ENCODE data around the gene DMC1. TPM values are rescaled to one million over a fixed set of nuclear protein-coding genes. Genes with fewer than 3 reads are reported as not detected.
A peak's percentile ranks its signal among the peaks of the same experiment; 100 is the strongest.

Gene DMC1
- total RNA-seq, 3 donors from 2014 or later, result 1.6 to 3.3 (median 2.9) TPM

- TF ChIP-seq CTCF (IDR thresholded peaks at IDR 0.05), result no peak
- no peak for TF ChIP-seq POLR2AphosphoS5 (IDR thresholded peaks at IDR 0.05)
- no peak for TF ChIP-seq POLR2A (IDR thresholded peaks at IDR 0.05)
- DNase-seq (ENCODE audit: low spot score in 2 of 2), result no peak
- Histone ChIP-seq H3K4me3 (peak overlapping the region in 2 of 3 donors; percentile 1 to 94), H3K4me1 (peaks cover 6% of the 10 kb centered on the region in 2 donors), H3K27ac (peak overlapping the region in 1 of 2 donors; percentile 100), H3K36me3 (peaks cover 8% of the 10 kb centered on the region), H3K27me3 (no peaks in the 10 kb centered on the region), H3K9me3 (no peaks in the 10 kb centered on the region)
- intact Hi-C loops (cut with DNase I; ENCODE audit: low total_unique reads), result no loop called here
These were observed 67.9 kb downstream of the DMC1 start for GRCh38 chr22:38501797-38502672.

GRCh38 chr22:38497869-38498268 is 72.1 kb downstream of the DMC1 start:
- Histone ChIP-seq H3K4me1 (peaks cover 0 to 3% of the 10 kb centered on the region in 2 donors), H3K27me3 (no peaks in the 10 kb centered on the region), H3K4me3 (no peak overlapping the region), H3K27ac (no peak overlapping the region), H3K36me3 (peaks cover 21% of the 10 kb centered on the region), H3K9me3 (no peaks in the 10 kb centered on the region)
- intact Hi-C loops (cut with DNase I; ENCODE audit: low total_unique reads), result no loop called here
- TF ChIP-seq POLR2AphosphoS5 (IDR thresholded peaks at IDR 0.05), result no peak
- TF ChIP-seq POLR2A (IDR thresholded peaks at IDR 0.05), result no peak
- TF ChIP-seq CTCF (IDR thresholded peaks at IDR 0.05), result no peak
- no peak for DNase-seq (ENCODE audit: low spot score in 2 of 2)

- TF ChIP-seq CTCF (IDR thresholded peaks at IDR 0.05), result no peak
- TF ChIP-seq POLR2AphosphoS5 (IDR thresholded peaks at IDR 0.05), result no peak
- no peak for TF ChIP-seq POLR2A (IDR thresholded peaks at IDR 0.05)
- no peak overlapping the region for H3K27ac ChIP-seq
- peaks cover 25% of the 10 kb centered on the region for H3K36me3 ChIP-seq
- H3K27me3 ChIP-seq, result no peaks in the 10 kb centered on the region
- DNase-seq (ENCODE audit: low spot score in 2 of 2), result no peak
- H3K4me3 ChIP-seq, result no peak overlapping the region
- no peaks in the 10 kb centered on the region for H3K9me3 ChIP-seq
- intact Hi-C loops (cut with DNase I; ENCODE audit: low total_unique reads), result no loop called here
- no peaks in the 10 kb centered on the region for H3K4me1 ChIP-seq
These were observed 75.0 kb downstream of the DMC1 start for GRCh38 chr22:38494939-38495338.

GRCh38 chr22:38494498-38494897 is 75.5 kb downstream of the DMC1 start:
- H3K27ac ChIP-seq, result no peak overlapping the region
- peaks cover 25% of the 10 kb centered on the region for H3K36me3 ChIP-seq
- no peaks in the 10 kb centered on the region for H3K27me3 ChIP-seq
- no peaks in the 10 kb centered on the region for H3K4me1 ChIP-seq
- no peaks in the 10 kb centered on the region for H3K9me3 ChIP-seq
- intact Hi-C loops (cut with DNase I; ENCODE audit: low total_unique reads), result no loop called here
- no peak for TF ChIP-seq CTCF (IDR thresholded peaks at IDR 0.05)
- no peak overlapping the region for H3K4me3 ChIP-seq
- no peak for DNase-seq (ENCODE audit: low spot score in 2 of 2)

- no peaks in the 10 kb centered on the region for H3K4me1 ChIP-seq
- H3K9me3 ChIP-seq, result no peaks in the 10 kb centered on the region
- H3K27ac ChIP-seq, result no peak overlapping the region
- H3K36me3 ChIP-seq, result peaks cover 17% of the 10 kb centered on the region
- no peak for DNase-seq (ENCODE audit: low spot score in 2 of 2)
- no peak overlapping the region for H3K4me3 ChIP-seq
- no peaks in the 10 kb centered on the region for H3K27me3 ChIP-seq
- intact Hi-C loops (cut with DNase I; ENCODE audit: low total_unique reads), result no loop called here
- TF ChIP-seq POLR2A (IDR thresholded peaks at IDR 0.05) (no peak), CTCF (IDR thresholded peaks at IDR 0.05) (no peak), POLR2AphosphoS5 (IDR thresholded peaks at IDR 0.05) (no peak)
These were observed 78.2 kb downstream of the DMC1 start for GRCh38 chr22:38491707-38492348.

Data from breast epithelium (tissue), 4 donors.